Stimulated activated CD8-positive, alpha-beta memory T cell treated with anti-CD3 and anti-CD28 coated beads, Interleukin-4, amount 100 ng/mL, for 1 hour (primary cell): ENCODE results near the gene NR5A1.

Source experiments
- DNase-seq, 2 donors: peaks; one replicate each; pipeline ENCODE4 v3.0.0-alpha.2; 2020; ENCODE audit warnings: low read depth in 2 of 2, low spot score in 1 of 2

NR5A1 gene

GRCh38 chr9:124514874-124515273, 7.7 kb upstream of the NR5A1 start:
- DNase-seq = no peak

- DNase-seq = no peak
These were observed 6.9 kb upstream of the NR5A1 start for GRCh38 chr9:124514125-124514524.

- DNase-seq = no peak
These were observed 6.3 kb upstream of the NR5A1 start for GRCh38 chr9:124513376-124513994.

GRCh38 chr9:124512806-124513204, 5.6 kb upstream of the NR5A1 start:
- DNase-seq = no peak

- no peak for DNase-seq
These were observed 4.9 kb upstream of the NR5A1 start for GRCh38 chr9:124511891-124512805.

GRCh38 chr9:124511426-124511840, 4.2 kb upstream of the NR5A1 start:
- DNase-seq = no peak

- no peak for DNase-seq
These were observed 3.6 kb upstream of the NR5A1 start for GRCh38 chr9:124510650-124511425.

- DNase-seq = no peak
These were observed 753 bp upstream of the NR5A1 start for GRCh38 chr9:124507880-124508423.

GRCh38 chr9:124506433-124506832, 766 bp downstream of the NR5A1 start:
- no peak for DNase-seq

GRCh38 chr9:124505901-124506346, 1.3 kb downstream of the NR5A1 start:
- DNase-seq = no peak

- DNase-seq = no peak
These were observed 1.9 kb downstream of the NR5A1 start for GRCh38 chr9:124505006-124505900.

GRCh38 chr9:124504530-124505005, 2.6 kb downstream of the NR5A1 start:
- no peak for DNase-seq

GRCh38 chr9:124503713-124504529, 3.3 kb downstream of the NR5A1 start:
- DNase-seq = no peak

GRCh38 chr9:124502711-124503702, 4.2 kb downstream of the NR5A1 start:
- DNase-seq = no peak

GRCh38 chr9:124501771-124502320, 5.4 kb downstream of the NR5A1 start:
- DNase-seq = no peak

- no peak for DNase-seq
These were observed 6.2 kb downstream of the NR5A1 start for GRCh38 chr9:124500796-124501611.
